ENCODE measurements around the gene PDZD2.
"Not testable (repeated sequence)": the region's sequence is repeated elsewhere in the genome, so short reads cannot be mapped to it uniquely, and the experiment has no call there.

The PDZD2 gene

GRCh38 chr5:31638748-31639418 is at the start of gene PDZD2:
PDZD2 (plus strand) TSS chr5:31639131.
- DNase-seq = peak; percentile 85 to 86

DNA sequence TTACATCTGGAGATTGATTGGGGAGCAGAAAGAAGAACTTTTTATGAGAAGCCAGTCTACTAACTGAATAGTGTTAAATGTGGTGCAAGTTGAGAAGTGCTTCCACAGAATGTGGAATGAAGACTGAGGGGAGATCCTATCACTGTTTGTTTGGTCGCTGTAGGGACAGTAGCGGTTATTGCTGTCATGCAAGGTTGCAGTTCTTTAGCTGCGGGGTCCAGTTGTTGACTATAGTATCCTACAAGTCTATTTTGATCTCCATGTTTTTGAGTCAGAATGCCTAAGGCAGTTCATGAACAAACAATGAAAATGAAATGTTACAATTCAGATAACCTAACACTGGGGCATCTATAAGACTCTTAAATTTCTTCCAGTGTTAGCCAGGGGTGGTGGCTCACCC is 45.3 kb upstream of the PDZD2 start:
- no peak for DNase-seq

GRCh38 chr5:31596354-31596753 is 42.6 kb upstream of the PDZD2 start:
- no peak for DNase-seq

DNA sequence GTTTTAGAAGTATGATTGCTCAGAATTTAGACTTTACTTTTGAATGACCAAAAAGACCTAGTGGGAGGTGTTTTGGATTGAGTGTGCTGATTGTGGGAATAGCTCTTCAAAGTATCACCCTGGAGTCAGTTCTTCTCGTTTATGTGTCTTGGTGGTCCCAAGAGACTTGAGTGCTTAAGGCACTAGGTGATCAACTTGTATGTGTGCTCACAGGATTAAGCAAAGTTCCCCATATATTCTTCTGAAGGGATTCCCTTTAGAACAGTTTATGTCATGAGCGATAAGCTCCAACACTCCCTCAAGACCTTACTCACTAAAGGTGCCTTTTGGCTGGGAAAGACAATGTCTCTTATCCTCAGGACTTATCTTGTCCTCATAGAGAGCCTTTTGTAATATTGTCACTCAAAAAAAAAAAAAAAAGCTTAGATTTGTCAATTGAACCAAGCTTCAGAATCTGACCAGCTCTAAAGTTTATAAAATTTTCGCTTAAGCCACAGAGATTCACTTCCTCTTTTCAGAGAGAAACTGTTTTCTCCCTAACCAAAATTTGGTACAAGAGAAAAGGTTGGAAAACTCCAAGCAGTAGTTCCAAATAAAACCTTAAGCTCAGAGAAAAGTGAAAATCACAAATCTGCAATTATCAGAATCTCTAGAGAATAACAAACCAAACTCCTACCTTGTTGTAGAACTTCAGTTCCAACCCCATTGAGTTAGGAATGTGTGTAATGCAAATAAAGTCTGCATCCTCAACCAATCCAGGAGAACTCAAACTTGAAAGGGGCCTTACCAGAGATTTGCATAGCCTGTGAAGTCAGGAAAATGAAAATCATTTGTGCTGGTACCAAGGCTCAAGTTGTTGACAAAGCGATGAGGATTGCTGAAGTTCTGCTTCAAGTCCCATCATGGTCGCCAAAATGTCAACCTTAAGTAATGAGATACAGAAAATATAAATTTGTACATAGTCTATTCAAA is 40.0 kb upstream of the PDZD2 start:
- no peak for DNase-seq

- not testable (repeated sequence) for DNase-seq
Measured at GRCh38 chr5:31602305-31602704, 36.6 kb upstream of the PDZD2 start.

DNA sequence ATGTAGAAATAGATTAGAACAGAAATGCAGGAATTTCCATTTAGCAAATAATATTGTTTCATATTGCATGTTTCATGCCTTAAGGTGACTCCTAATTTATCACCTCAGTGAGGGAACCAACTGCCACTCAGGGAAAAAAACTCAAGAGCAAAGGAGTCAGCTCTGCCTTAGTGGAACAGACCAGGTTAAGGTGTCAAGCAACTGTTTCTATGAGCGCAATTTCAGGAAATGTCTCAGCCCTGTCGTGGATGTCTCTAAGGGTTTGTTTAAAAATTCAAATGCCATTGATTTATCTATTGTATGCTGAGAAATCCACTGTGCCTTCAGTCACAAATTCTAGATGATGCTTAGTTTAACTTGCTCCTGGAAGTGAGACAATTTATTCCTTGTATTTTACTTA is 34.7 kb upstream of the PDZD2 start:
- DNase-seq = no peak

GRCh38 chr5:31604644-31605043 is 34.3 kb upstream of the PDZD2 start:
- no peak for DNase-seq

GRCh38 chr5:31605920-31606319 is 33.0 kb upstream of the PDZD2 start:
- no peak for DNase-seq

DNA sequence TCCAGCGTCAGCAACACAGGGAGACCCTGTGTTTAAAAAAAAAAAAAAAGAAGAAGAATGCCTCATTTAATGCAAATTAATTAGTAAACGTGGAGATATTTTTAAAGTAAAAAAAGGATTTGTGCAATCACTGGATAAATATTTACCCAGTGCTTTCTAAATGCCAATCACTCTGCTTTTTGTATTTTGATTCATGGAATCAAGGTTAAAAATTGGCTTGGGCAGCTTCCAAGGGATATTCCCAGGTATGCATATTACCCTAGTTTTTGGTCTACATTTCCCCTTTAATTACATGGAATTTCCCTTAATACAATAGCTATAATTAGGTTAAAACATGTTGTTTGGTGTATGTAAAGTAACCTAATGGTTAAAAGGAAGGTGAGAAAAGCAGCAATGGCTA is 31.4 kb upstream of the PDZD2 start:
- no peak for DNase-seq

- DNase-seq = no peak
Measured at GRCh38 chr5:31611002-31611401, 27.9 kb upstream of the PDZD2 start.

DNA sequence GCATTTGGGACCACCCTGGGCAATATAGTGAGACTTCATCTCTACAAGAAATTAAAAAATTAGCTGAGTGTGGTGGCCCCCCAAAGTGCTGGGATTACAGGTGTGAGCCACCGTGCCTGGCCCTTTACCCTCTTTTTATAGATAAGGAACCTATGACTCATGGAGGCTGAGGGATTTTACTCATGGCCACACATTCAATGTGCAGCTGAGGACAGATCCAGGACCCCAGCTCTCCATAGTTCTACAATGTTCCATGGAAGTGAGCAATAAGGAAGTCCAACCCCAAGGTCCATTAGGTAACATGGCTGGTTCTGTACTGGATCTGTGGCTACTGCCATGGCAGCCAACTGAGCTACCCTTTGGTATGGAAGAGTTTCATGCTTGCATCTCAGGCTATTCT is 25.3 kb upstream of the PDZD2 start:
- no peak for DNase-seq

DNA sequence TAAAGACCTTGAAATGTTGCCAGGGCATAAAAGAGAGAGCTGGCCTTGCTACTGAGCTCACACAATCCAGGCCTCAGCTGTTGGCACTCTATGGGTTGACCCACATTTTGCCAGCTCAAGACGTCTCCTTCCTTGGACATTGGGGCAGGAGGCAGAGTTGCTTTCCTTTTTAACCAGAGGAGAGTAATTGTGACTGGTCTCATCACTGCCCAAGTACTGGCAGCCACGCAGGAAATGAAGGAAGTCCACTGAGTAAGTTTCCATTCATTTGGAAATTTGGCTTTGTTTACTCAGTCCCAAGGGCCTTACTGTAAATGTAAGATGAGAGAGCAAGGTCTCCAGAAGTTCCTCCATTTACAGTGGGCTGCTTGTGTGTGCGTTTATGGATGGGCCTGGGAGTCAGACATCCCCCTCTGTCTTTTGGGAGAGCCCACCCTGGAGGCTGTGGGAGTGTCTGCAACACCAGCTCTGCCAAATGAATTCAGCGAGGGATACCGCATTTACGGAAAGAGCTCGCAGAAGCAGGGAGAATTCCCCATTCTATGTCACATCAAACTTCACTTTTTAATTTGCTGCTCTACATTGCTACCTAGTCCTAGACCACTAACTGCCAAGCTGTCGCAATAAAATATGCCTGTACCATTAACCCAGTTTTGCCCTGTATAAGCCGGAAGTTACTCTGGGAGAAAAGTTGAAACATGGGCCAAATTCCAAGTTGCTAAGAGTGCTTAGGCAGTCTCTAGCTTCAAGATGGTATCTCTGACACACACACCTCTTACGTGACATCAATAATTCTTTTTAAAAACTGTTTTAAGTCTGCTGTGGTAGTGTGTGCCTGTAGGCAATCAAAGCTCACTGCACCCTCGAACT is 24.5 kb upstream of the PDZD2 start:
- DNase-seq = no peak

DNA sequence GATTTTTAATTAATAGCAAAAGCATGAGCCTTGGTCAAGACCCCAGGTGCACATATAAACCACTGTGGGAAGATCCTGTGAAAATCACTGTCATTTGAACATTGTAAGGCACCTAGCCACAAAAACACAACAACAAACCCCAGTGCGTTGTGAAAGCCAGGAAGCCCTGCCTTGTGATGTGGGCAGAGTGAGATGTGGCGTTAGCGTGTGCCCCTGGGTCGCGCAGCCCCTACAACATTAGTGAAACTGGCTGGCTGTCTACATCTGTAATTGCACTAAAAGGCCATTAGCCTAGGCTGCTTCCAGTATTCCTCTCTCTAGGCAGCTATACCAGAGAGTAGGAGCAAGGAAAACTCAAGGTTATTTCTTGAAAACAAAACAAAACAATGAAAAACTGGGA is 21.1 kb upstream of the PDZD2 start:
- DNase-seq = no peak

GRCh38 chr5:31620026-31620425 is 18.9 kb upstream of the PDZD2 start:
- no peak for DNase-seq

DNA sequence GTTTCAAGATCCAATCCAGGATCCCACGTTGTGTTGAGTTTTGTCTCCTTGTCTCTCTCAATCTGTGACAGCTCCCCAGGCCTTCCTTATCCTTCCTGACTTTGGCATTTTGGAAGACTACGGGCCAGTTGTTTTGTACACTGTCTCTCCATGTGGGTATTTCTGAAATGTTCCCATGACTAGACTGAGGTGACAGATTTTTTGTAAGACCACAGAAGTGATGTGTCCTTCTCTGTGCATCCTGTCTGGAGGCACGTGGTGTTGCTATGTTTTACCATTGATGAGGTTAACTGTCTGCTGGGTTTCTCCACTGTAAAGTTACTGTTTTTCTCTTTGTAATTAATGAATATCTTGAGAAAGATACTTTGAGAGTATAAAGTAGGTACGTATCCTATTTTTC is 15.7 kb upstream of the PDZD2 start:
- no peak for DNase-seq

DNA sequence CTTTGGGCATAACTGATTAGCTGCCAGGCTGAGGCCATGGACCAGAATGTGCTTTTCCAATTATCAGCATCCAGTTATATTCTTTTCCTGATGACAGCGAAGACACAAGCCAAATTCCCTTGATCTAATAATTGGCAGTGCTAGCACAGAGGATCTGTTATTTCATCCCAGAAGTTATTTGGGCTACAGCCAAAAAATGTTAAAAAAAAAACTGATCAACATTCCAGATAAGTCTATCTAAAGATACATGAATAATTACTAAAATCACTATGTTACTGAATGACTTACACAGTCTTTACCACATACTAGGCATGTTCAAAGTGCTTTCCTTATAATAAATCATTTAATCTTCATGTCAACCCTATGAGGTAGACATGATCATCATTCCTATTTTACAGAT is 13.5 kb upstream of the PDZD2 start:
- DNase-seq = no peak

DNA sequence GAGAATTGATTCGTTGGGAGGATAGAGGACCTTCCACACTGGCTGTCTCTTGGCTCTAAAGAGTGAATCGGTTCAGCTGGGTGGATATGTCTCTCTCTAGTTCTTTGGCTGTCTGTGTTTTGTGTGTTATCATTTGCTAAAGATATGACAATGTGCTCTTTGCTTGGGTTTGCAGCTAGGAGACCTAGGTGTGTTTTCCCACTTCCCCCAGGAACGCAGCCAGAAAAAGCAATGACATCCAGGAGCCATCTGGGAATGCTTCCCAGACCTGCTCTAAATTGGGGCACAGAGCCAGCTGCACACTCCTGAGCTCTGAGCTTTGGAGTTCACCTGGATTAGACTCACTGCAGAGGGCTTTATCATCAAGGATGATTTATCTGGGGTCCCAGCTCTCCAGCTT is 12.8 kb upstream of the PDZD2 start:
- DNase-seq = no peak

DNA sequence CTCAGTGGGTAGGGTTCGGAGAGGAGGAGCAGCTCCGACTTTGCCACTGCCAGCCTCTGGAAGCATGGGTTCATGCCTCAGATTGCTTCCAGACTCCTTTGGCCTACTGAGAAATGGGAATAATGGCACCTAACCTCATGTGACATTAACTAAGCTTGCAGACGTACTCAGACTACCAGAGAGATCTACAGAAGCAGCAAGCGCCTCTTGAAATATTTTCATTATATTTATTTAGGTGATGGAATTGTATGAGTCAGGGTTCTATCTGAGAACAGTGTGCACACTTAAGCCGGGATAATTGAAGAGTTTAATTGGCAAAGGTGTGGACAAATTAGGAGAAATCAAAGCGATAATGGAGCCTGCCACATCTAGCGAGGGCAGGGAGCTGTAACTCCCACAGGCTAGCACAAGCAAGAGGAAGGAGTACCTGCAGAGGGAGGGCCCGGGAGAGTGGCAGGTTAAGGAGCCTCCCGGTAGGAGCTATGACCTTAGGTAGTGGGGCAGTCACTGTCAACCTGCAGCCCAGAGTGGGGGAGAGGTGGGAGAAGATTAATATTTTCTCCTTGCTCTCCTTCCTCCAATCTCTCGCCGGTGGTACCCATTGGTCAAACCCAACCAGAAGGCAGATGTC is 12.2 kb upstream of the PDZD2 start:
- no peak for DNase-seq

DNA sequence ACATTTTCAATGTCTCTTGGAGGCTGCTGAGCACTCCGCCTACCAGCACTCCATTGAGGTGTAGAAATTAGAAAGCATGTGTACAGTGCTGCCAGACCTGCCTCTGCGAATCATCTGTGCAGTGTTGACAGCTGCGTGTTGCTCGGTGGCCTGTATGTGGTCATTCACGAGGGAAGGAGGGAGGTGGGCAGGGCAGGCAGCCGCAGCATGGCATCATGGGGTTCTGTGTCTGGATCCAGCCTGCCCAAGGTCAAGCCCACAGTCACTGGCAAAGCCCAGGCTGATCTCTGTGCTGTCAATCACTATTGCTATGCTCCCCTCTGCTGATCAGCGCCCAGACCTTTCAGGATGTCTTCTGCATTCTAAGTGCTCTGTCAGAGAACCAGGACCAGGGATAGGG is 8.0 kb upstream of the PDZD2 start:
- DNase-seq = no peak

- DNase-seq = no peak
Measured at GRCh38 chr5:31632460-31632859, 6.5 kb upstream of the PDZD2 start.

- no peak for DNase-seq
Measured at GRCh38 chr5:31635446-31635845, 3.5 kb upstream of the PDZD2 start.

DNA sequence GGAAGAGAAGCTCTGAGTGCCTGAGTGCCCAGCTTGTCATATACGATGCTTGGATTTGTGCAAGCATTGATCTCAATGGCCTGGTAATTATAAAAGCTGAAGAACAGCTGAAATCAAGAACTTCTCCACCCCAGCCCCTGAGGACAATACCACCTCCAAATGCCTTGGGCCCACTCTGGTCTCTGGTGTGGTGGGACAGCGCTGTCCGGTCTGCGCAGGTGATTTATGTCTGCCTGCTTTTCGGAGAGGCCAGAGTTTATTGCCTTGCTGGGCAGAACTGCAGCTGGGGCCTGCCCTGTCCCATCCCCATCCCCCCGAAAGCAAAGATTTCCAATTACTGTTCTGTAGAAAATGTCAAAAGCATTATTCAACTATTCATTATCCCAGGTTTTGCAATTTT is 1.1 kb upstream of the PDZD2 start:
- no peak for DNase-seq

GRCh38 chr5:31638345-31638744 is 586 bp upstream of the PDZD2 start:
- DNase-seq = no peak
